ENCODE measurements around the gene TMEM167A.

TMEM167A gene

DNA sequence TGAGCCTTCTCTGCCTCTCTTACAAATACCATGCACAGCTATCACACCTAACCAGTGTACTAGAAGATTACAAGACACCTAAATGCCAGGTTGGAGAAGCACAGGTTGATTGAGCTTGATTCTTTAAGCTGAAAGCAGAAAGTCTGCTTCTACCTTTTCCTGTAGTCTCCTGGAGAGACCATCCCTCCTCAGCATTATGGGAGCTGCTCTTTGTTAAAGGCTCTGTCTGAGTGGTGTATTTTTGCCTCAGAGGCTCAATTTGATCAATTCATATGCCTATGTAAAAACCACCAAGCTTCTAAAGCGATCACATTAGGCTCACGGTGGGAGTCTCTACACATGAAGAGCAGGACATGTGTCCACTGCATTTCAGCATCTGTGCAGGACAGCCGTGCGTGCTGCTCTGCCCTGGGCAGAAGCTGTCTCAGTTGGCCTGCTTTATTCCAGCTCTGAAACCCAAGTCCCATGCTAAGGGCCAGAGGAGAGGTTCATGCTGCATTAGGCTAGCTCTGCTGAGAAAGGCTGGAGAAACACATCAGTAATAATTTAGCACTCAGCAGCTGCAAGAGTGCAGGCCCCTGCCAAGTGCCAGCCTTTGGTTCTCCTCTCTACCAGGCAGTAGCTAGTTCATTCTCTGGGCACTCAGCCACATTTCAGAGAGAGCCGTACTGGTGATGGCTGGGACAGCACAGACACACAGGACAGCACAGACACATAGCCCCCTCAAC, 41.7 kb downstream of the TMEM167A start:
- no peak for DNase-seq (ENCODE audit: low read depth)

DNA sequence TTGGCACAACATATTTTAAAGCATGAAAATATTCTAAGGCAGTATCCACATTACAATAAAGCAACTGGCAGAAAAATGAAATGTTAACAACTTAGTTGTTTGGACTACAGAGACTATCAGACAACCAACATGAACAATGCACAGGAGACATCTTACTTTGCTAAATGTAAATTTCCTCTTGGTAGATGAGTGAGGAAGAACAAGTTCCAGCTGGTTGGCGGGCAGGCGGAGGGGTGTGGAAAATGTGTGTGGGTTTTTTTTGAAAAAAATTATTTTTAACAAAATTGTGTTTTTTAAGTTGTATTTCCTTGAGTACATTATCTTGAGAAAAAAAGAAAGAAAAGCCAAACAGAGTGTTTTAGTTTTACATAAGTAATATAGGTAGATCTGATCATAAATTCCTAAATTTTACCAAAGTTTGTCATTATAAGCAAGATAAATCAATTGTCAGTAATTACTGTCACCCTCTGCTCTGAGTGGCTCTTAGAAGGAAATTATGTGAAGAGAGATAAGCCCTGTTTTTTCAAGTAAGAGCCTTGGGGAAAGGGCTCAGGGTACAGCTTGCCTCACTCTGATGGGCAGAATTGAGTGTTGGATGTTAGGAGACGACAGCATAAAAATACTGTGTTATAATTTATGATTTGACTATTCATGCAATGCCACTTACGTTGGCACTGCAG, 42.5 kb downstream of the TMEM167A start:
- no peak for DNase-seq (ENCODE audit: low read depth)

DNA sequence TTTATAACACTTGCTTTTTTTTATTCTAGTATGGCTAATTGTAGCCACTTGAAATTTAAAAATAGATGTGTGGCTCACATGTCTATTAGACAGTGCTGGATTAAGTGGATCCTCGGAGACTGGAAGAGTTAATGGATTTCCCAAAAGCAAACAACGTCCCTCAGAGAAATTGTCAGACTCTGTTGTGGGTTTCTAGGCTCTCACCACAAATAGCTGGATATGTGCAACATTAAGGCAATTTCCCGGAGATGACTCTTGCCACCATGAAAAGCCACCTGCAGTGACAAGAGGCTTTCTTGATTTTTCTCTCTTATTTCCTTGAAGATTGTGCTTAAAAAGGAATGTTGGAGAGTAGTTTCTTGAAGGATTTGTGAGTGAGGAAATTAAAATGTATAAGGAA, 43.2 kb downstream of the TMEM167A start:
- no peak for DNase-seq (ENCODE audit: low read depth)

DNA sequence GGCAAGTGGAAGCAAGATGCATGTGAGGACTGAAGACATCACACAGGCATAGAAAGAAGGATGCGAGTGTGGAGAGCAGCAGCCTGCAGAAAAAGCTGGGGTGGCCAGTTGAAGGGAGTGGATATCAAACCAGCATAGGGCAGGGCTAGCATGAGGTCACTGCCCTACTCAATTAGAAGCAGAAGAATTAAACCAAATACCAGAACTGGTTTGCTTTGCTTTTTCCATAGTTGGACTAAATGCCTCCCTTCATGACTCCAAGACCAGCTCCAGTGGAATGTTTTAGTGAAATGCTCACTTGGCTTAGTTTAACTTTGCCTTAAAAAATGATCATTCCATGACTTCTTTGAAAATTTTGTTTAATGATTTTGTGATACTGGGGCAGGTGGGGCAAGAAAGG, 45.8 kb downstream of the TMEM167A start:
- DNase-seq (ENCODE audit: low read depth), result no peak

DNA sequence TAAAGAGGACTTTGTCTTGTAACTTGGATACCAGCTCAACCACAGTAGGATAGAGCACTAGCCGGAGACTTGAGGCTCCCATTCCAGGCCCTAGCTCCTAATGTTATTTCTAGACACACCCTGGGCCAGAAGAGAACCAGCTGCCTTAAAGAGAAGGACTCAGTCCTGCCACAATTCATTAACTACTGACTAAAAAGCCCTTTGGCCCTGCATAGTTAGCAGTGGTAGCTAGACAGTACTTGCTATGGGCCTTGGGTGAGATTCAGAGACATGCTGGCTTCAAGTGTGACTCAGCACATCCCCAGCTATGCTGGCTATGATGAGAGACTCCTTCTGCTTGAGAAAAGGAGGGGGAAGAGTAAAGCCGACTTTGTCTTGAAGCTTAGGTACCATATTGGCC, 47.3 kb downstream of the TMEM167A start:
- DNase-seq (ENCODE audit: low read depth), result no peak

DNA sequence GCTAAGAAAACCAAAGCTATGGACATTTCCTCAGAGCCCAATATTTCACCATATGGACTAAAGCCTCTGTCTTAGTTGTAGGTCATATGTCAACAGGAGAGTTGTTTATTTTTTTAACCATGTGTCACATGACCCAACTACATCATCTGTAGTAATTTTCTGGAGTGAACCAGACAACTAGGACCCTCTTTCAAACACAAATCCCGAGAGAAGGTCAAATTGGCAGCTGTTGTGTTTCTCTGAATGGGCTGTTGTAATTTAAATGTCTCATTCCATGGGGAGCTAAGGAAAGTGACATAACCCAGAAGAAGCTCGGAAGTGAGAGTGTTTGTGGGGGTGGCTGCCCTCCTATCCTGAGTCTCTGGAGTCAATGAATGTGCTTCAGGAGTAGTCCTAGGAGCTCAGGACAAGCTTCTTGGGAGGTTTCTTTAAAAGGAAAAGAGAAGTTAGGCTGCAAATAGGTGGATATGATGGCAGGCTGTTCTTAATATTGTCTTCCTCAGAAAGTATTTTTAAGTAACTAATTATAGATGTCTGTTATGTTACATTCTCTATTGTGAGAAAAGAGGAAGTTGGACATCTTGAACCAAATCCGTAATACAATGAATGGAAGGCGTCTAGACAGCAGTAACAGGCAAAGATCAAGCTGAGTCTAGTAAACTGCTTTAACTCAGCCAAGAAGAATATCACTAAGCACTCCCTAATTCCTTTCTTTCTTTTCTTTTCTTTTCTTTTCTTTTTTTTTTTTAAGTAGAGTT, 50.1 kb downstream of the TMEM167A start:
- no peak for DNase-seq (ENCODE audit: low read depth)

DNA sequence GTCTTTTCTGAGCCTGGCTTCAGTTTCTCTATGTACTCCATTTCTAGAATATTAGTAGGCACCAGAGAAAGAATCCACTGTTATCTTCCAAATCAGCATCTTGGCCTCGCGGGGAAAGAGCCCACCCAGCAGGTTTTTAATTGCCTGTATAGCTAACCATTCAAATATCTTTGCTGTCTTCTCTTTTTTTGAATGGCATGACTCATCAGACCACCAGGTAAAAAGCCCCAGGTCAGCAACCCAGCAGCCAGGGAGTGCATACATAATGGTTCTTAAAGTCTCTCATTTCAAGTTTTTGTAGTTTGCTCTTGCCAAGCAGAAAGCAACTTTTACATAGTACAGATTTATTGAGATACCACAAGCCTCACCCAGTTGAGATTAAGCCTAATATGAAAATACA, 50.7 kb downstream of the TMEM167A start:
- no peak for DNase-seq (ENCODE audit: low read depth)

DNA sequence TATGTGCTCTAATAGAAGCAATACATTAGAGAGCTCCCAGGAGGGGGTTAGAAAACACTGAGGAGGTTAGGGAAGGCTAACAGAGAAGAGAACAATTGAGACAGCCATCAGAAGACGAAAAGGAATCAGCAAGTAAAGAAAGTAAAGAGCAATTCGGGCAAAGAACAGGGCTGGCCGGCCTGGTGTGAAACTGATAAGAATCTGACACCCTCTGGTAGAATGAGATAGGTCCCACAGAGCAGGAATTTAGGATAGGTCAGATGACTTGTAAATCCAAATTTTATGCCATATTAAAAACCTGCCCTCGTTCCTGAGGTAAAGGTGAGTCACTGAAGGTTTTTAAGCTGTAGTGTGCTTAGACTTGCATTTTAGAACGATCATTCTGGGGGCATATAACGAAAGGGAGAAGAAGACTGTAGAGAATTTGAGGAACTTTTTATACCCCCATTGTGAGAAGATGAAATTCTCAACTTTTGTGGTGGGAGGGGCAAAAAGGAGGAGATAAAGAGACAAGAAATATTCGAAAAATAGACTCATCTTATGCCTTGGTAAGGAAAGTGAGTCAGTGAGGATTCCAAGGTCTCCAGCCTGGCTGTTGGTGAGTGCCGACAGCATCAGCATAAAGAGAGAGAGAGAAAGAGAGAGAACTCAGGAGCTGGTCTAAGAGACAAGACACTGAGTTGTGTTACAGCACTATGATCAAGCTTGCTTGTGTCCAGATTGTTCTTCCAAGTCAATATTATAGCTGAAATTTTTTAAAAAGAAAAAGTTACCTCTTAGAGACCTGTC, 51.3 kb downstream of the TMEM167A start:
- DNase-seq (ENCODE audit: low read depth), result no peak

DNA sequence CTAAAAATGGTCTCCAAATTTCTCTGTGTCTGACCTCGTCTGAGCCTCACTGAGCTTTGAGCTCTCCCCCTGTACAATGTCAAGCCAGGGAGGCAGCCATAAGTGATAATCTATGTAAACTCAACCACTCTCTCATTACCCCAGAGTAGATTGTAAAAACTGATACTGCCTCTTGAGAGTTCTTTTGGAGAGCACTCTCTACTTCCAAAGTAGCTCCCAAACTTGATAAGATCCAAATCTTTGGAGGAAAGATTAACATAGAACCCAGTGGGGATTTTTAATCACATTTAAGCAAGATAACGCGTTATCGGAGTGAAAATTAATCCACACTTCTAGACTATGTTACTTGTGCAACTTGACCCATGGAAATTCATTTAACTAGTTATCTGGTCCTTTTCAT, 54.9 kb downstream of the TMEM167A start:
- no peak for DNase-seq (ENCODE audit: low read depth)

DNA sequence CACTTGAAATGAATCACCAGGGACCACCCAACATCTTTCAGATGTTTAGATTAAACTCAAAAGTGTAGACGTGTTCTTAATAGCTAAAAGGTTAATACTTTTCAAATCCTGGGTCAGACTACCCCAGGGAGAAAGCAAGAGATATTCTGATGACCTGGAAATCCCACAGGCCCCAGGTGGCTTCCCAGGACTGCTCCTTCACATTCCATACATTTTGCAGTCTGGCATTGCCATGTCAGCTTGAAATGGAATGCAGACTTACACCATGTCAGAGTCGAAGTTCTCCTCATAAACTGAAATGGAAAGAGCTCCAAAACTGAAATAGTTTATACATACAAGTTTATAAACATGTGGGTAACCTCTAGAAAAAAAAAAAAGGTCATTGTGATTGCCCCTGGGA, 61.5 kb downstream of the TMEM167A start:
- no peak for DNase-seq (ENCODE audit: low read depth)

DNA sequence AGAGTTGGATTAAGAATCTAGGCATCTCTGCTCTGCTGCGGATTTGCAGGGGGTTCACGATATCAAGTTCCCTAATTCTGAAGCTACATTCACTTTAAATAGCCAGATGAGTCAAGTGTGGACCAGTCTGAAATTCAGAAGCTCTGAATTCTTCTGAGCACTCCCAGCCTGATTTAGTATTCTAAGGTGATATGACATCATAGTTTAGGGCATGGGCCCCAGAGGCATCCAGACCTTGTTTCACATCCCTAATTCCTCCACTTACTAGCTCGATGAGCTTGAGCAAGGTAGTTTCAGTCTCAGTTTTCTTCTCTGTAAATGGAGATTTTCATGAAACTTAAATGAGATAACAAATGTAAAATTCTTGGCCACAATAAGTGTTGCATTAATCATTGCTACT, 65.2 kb downstream of the TMEM167A start:
- no peak for DNase-seq (ENCODE audit: low read depth)

DNA sequence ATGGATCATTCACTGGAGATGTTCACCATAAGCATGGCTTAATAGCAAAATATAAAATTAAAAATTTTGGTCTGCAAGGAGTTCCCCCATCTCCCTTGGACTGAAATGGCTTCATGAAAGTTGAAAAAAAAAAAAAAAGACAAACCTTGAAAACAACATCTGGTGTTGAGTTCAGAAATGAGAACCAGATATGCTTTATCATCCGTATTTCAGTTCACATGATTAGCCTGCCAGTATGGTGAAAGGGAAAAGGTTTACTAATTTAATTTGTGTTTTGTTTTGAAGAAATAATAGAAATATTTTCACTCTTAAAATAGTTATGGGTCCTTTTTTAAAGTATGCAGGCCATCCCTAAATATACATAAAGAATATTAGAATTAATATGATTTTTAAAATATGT, 67.8 kb downstream of the TMEM167A start:
- no peak for DNase-seq (ENCODE audit: low read depth)

DNA sequence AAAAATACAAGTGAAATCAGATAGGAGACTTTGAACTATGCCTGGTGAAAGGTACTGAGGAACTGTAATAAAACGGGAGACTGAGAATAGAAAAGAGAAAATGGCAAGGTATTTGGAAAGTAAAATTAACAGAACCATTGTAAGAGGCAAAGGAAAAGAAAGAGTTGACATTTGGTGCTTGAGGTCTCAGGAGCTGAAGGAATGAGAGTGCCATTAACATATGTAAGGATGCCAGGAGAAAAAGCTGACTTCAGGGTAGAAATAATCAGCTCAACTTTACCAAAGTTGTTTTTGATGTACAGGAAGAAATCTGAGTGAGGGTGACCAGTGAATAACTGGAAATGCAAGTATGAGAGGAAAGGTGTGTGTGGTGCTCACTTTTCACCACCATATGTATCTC, 69.4 kb downstream of the TMEM167A start:
- no peak for DNase-seq (ENCODE audit: low read depth)

DNA sequence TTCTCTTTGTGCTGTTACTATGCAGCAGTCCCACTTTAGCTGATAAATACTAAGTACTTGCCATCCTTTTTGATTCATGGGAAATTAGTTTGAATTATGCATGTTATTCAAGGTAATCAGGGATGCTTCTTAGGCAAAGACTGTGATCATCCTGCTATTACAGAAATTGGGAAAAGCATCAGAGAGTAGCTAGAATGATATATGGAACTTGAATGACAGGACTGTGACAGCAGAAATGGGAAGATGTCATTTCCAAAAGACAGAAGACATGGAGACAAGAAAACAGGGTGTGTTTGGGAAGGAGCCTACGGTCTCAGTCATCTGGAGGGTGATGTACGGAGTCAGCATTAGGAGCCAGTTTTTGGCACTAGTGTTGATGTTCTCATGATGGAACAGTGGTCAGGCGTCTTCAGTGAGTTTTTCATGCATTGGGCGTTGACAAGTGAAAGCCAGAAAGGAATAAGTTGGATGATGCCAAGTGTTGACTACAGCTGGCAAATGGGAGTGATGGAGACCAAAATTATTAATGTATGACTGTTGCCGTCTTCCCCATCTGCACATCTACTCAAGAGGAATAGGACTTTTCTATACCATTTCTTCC, 70.4 kb downstream of the TMEM167A start:
- DNase-seq (ENCODE audit: low read depth), result no peak

DNA sequence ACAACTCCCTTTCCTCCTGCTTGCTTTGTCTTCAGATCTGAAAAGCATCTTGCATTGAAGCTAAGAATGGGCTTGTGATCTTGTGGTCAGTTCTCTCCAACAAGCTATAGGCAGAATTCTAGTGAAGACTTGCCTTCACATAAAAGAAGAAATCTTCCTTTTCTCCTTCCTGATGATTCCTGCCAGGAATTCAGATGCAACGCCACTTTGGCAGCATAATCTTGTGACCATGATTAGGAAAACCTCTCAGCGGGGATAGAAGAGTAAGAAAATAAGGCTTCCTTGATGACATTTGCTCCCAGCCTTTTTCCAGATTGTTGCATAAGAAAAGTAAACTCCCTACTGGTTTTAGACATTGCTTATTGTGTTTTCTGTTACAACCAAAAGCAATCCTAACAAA, 73.4 kb downstream of the TMEM167A start:
- no peak for DNase-seq (ENCODE audit: low read depth)
